SK-N-SH treated with all-trans-retinoic acid at 6 μM for 48 hours (cell line): ENCODE data around the gene TNFSF4.

Experiments
- ATAC-seq: fragments of 200-7000 bp; cut with Tn5 transposase; 3 replicates; pipeline ENCODE4 v1.9.1; 2020; ENCODE audit warnings: mild to moderate bottlenecking, moderate library complexity
- ARNTL ChIP-seq: fragments of 450-650 bp; formaldehyde crosslinking; IDR thresholded peaks from 2 replicates; pipeline ENCODE4 v1.5.0; 2020; ENCODE audit warnings: low read depth, mild to moderate bottlenecking, moderate library complexity, borderline replicate concordance
- BACH2 ChIP-seq: fragments of 250-450 bp; sonication (Bioruptor Pico); IDR thresholded peaks from 2 replicates; pipeline ENCODE4 v1.9.0; 2021; ENCODE audit warnings: mild to moderate bottlenecking, borderline replicate concordance
- CREB5 ChIP-seq: fragments of 250-450 bp; sonication (Bioruptor Pico); IDR thresholded peaks from 2 replicates; pipeline ENCODE4 v1.5.1; 2020; ENCODE audit warnings: low read depth, mild to moderate bottlenecking, moderate library complexity
- CSDC2 ChIP-seq: fragments of 250-450 bp; sonication (Bioruptor Pico); IDR thresholded peaks from 2 replicates; pipeline ENCODE4 v1.5.0; 2020; ENCODE audit warnings: mild to moderate bottlenecking, moderate library complexity
- ESRRG ChIP-seq: fragments of 250-450 bp; sonication (Bioruptor Pico); IDR thresholded peaks from 2 replicates; pipeline ENCODE4 v1.6.1; 2021; ENCODE audit warnings: mild to moderate bottlenecking
- GLIS3 ChIP-seq: fragments of 250-450 bp; sonication (Bioruptor Pico); IDR thresholded peaks from 2 replicates; pipeline ENCODE4 v1.5.0; 2020; ENCODE audit warnings: mild to moderate bottlenecking, moderate library complexity
- ISL1 ChIP-seq: fragments of 250-450 bp; sonication (Bioruptor Pico); IDR thresholded peaks from 2 replicates; pipeline ENCODE4 v2.1.2; 2022; ENCODE audit warnings: mild to moderate bottlenecking, moderate library complexity
- OSR1 ChIP-seq: fragments of 250-450 bp; sonication (Bioruptor Pico); IDR thresholded peaks from 2 replicates; pipeline ENCODE4 v1.8.0; 2022; ENCODE audit warnings: moderate library complexity, mild to moderate bottlenecking, inconsistent platforms
- PATZ1 ChIP-seq: fragments of 250-450 bp; sonication (Bioruptor Pico); IDR thresholded peaks from 2 replicates; pipeline ENCODE4 v1.8.0; 2020; ENCODE audit warnings: mild to moderate bottlenecking, moderate library complexity, borderline replicate concordance
- POU6F1 ChIP-seq: fragments of 250-450 bp; sonication (Bioruptor Pico); IDR thresholded peaks from 2 replicates; pipeline ENCODE4 v1.8.0; 2021; ENCODE audit warnings: low read depth, mild to moderate bottlenecking, moderate library complexity, borderline replicate concordance
- PPARA ChIP-seq: fragments of 250-450 bp; sonication (Bioruptor Pico); IDR thresholded peaks from 2 replicates; pipeline ENCODE4 v1.5.0; 2020; ENCODE audit warnings: mild to moderate bottlenecking, borderline replicate concordance
- RARB ChIP-seq: fragments of 250-450 bp; sonication (Bioruptor Pico); IDR thresholded peaks from 2 replicates; pipeline ENCODE4 v1.8.0; 2021; ENCODE audit warnings: mild to moderate bottlenecking, moderate library complexity
- SNAI2 ChIP-seq: fragments of 250-450 bp; sonication (Bioruptor Pico); IDR thresholded peaks from 2 replicates; pipeline ENCODE4 v1.5.0; 2020; ENCODE audit warnings: mild to moderate bottlenecking, moderate library complexity
- TCF4 ChIP-seq: fragments of 250-450 bp; sonication (Bioruptor Pico); IDR thresholded peaks from 2 replicates; pipeline ENCODE4 v1.8.0; 2021; ENCODE audit warnings: mild to moderate bottlenecking, moderate library complexity, borderline replicate concordance
- TOX ChIP-seq: fragments of 250-450 bp; sonication (Bioruptor Pico); IDR thresholded peaks from 2 replicates; pipeline ENCODE4 v1.8.0; 2021; ENCODE audit warnings: mild to moderate bottlenecking, moderate library complexity, borderline replicate concordance
- ZC3H10 ChIP-seq: fragments of 250-450 bp; sonication (Bioruptor Pico); IDR thresholded peaks from 2 replicates; pipeline ENCODE4 v1.5.1; 2021; ENCODE audit warnings: mild to moderate bottlenecking, moderate library complexity
- ZFP3 ChIP-seq: fragments of 250-450 bp; sonication (Bioruptor Pico); IDR thresholded peaks from 2 replicates; pipeline ENCODE4 v1.5.0; 2020; ENCODE audit warnings: mild to moderate bottlenecking, moderate library complexity
- ZFP30 ChIP-seq: fragments of 450-650 bp; formaldehyde crosslinking; IDR thresholded peaks from 2 replicates; pipeline ENCODE4 v1.5.0; 2022; ENCODE audit warnings: mild to moderate bottlenecking, moderate library complexity
- ZNF565 ChIP-seq: fragments of 450-650 bp; formaldehyde crosslinking; conservative IDR thresholded peaks from 2 replicates; pipeline ENCODE4 v1.5.0; 2020; ENCODE audit warnings: low read depth, mild to moderate bottlenecking, moderate library complexity
- ZNF70 ChIP-seq: fragments of 450-650 bp; formaldehyde crosslinking; IDR thresholded peaks from 2 replicates; pipeline ENCODE4 v1.5.0; 2020; ENCODE audit warnings: mild to moderate bottlenecking, moderate library complexity
- ZNF8 ChIP-seq: fragments of 450-650 bp; formaldehyde crosslinking; IDR thresholded peaks from 2 replicates; pipeline ENCODE4 v1.5.0; 2020; ENCODE audit warnings: mild to moderate bottlenecking, moderate library complexity
- TF ChIP-seq, protein P1 (sequence below): fragments of 250-450 bp; sonication (Bioruptor Pico); IDR thresholded peaks from 2 replicates; pipeline ENCODE4 v1.5.1; 2021; ENCODE audit warnings: mild to moderate bottlenecking, moderate library complexity

Gene TNFSF4

DNA sequence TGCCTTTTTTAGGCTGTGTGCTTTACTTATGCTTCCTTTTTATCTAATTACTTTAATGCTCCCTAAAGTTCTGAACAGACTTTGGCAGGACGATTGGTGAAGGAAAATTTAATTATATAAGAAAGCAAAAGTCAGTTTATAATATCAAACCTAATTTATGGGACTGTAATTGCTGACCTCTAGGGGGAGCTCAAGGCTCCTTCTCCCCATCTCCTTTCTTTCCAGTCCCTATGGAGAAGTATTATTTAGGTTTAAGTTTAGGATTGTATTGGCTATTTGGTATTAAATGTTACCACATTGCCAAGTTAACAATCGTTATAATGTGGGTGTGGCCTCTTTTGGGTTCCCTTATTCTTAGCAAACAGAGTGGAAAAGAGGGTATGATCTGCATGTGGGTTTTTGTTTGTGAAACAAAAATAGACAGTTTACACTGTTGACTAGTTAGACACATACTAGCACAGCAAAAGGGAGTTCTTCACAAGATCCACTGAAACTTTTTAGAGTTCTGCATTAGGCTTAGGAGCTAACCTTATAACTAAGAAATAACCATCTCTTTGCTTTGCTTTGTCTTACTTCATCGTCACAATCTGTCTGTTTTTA lies 48.2 kb upstream of the TNFSF4 start (continued):
- TF ChIP-seq ZNF70 (CRISPR knock-in tag) (no peak), OSR1 (CRISPR knock-in tag) (no peak), SNAI2 (no peak), ZFP3 (CRISPR knock-in tag) (no peak), ZC3H10 (CRISPR knock-in tag) (no peak), GLIS3 (no peak), PPARA (CRISPR knock-in tag) (no peak), BACH2 (CRISPR knock-in tag) (no peak)
- TF ChIP-seq, all 23 proteins: peak for 0

DNA sequence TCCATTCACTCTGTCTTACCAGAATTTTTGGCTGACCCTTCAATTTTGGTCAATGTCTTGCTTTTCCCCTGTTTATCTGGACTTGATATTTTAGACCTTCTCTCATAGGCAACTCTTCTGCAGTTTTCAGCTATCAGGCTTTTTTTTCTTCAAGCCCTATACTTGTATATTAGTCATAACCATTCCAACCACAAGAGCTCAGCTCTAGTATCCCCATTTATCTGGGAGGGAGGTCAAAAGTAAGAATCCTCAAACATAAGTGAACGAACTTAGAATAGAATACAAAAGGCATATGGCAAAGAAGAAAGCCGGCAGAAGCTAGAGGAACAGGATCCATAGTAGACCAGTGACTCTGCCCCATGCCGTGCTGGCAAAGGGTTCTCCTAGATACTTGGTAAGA lies 45.9 kb upstream of the TNFSF4 start:
- ATAC-seq, result 0 out of 3 replicates have a peak, but pooled peaks have one; percentile 28
- TF ChIP-seq ZNF70 (CRISPR knock-in tag), result no peak
- no peak for TF ChIP-seq CREB5 (CRISPR knock-in tag)
- TF ChIP-seq GLIS3, result no peak
- TF ChIP-seq TCF4 (CRISPR knock-in tag), result no peak
- TF ChIP-seq ZFP30 (CRISPR knock-in tag), result no peak
- no peak for TF ChIP-seq ARNTL (CRISPR knock-in tag)
- no peak for TF ChIP-seq ZNF565 (CRISPR knock-in tag)
- no peak for TF ChIP-seq TOX
- TF ChIP-seq PATZ1, result no peak
- no peak for TF ChIP-seq PPARA (CRISPR knock-in tag)
- no peak for TF ChIP-seq CSDC2 (CRISPR knock-in tag)
- TF ChIP-seq, protein P1, sequence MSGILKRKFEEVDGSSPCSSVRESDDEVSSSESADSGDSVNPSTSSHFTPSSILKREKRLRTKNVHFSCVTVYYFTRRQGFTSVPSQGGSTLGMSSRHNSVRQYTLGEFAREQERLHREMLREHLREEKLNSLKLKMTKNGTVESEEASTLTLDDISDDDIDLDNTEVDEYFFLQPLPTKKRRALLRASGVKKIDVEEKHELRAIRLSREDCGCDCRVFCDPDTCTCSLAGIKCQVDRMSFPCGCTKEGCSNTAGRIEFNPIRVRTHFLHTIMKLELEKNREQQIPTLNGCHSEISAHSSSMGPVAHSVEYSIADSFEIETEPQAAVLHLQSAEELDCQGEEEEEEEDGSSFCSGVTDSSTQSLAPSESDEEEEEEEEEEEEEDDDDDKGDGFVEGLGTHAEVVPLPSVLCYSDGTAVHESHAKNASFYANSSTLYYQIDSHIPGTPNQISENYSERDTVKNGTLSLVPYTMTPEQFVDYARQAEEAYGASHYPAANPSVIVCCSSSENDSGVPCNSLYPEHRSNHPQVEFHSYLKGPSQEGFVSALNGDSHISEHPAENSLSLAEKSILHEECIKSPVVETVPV (CRISPR knock-in tag), result no peak
- no peak for TF ChIP-seq BACH2 (CRISPR knock-in tag)
- TF ChIP-seq POU6F1 (CRISPR knock-in tag), result no peak
- TF ChIP-seq ZFP3 (CRISPR knock-in tag), result no peak
- TF ChIP-seq OSR1 (CRISPR knock-in tag), result no peak; the same call in 1 of the 2 replicates
- TF ChIP-seq ZNF8 (CRISPR knock-in tag), result no peak
- no peak for TF ChIP-seq SNAI2
- TF ChIP-seq ZC3H10 (CRISPR knock-in tag), result no peak
- no peak for TF ChIP-seq ISL1

DNA sequence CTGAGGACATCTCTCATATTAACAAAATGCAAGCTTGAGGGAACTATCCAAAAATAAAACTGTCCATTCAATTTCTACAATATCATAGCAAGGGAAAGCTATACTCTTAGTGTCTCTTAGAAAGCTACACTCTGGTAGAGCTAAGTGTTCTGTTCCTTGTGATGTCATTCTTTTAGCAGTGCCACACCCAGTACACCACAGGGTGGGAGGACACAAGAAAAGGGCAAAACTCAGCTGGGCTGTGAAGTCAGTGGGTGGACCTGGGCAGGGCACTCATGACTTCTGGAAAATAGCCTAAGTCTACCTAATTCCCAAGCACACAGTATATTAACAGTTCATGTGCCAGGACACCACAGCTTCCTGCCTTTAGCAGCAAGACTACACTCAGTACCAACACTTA lies 42.2 kb upstream of the TNFSF4 start:
- TF ChIP-seq ARNTL (CRISPR knock-in tag), result no peak
- no peak for TF ChIP-seq CSDC2 (CRISPR knock-in tag)
- ATAC-seq, result no peak

DNA sequence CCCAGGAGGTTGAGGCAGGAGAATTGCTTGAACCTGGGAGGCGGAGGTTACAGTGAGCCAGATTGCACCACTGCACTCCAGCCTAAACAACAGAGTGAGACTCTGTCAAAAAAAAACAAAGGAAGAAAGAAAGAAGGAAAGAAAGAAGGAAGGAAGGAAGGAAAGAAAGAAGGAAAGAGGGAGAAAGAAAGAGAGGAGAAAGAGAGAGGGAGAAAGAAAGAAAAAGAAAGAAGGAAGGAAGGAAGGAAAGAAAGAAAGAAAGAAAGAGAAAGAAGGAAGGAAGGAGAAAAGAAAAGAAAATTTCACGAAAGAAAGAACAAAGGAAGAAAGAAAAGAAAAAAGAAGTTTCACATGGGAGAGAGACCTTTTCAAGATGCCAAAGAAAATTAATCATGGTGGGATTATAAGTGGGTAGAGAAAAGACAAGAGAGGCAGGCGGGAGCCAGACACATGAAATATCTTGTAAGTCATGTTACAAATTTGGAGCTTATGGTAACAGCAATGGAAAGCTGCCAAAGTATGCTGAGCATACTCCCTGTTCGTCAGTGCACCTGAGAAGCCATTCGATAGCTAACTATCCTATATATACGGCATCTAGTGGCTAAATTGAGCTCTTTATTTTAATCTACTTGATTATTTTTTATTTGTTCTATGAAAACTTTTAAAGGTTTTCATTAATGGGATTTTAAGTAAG lies 41.3 kb upstream of the TNFSF4 start:
- no peak for TF ChIP-seq PATZ1
- TF ChIP-seq CREB5 (CRISPR knock-in tag), result no peak
- TF ChIP-seq ESRRG (CRISPR knock-in tag), result no peak
- TF ChIP-seq SNAI2, result no peak
- TF ChIP-seq RARB (CRISPR knock-in tag), result no peak
- no peak for TF ChIP-seq ZFP3 (CRISPR knock-in tag)
- no peak for TF ChIP-seq ISL1
- TF ChIP-seq ZNF70 (CRISPR knock-in tag), result no peak
- no peak for TF ChIP-seq PPARA (CRISPR knock-in tag)
- TF ChIP-seq OSR1 (CRISPR knock-in tag), result no peak
- no peak for TF ChIP-seq ZC3H10 (CRISPR knock-in tag)
- no peak for TF ChIP-seq TOX
- TF ChIP-seq TCF4 (CRISPR knock-in tag), result no peak
- TF ChIP-seq POU6F1 (CRISPR knock-in tag), result no peak
- no peak for TF ChIP-seq BACH2 (CRISPR knock-in tag)
- ATAC-seq, result no peak
